ENCODE results near the gene PREX1.

GRCh38 chr20:48797850-48798747, 29.7 kb downstream of the PREX1 start:
- TF ChIP-seq ZNF274 (IDR thresholded peaks at IDR 0.05; ENCODE audit: low read depth, low read length) (no peak), YY1 (IDR thresholded peaks at IDR 0.05; ENCODE audit: insufficient read depth, insufficient read length) (no peak)

All from NT2/D1 (cell line).